Neural cell (in vitro differentiated cells): ENCODE results near the gene ZNF804B. TPM values are rescaled to one million over a fixed set of nuclear protein-coding genes. Genes with fewer than 3 reads are reported as not detected.

Experiments used
- H2AFZ ChIP-seq: fragments of 200-600, 300-800 bp; sonication (generic), shearing (Covaris generic); 2 replicates; pipeline ENCODE4 v1.6.0; 2014; ENCODE audit warnings: low read depth, mild to moderate bottlenecking, antibody characterized with exemption, low read length, moderate library complexity
- H3F3A ChIP-seq: fragments of 200-600 bp; shearing (Covaris generic); 2 replicates; pipeline ENCODE4 v1.6.1; 2016; ENCODE audit warnings: mild to moderate bottlenecking, moderate library complexity, mixed read lengths, antibody characterized with exemption, low read length; ENCODE audit not compliant: insufficient read depth, poor library complexity, severe bottlenecking
- H3K27ac ChIP-seq: fragments of 200-600, 300-800 bp; sonication (generic), shearing (Covaris generic); 2 replicates; pipeline ENCODE4 v1.5.1; 2014; ENCODE audit warnings: mild to moderate bottlenecking, low read length, moderate library complexity
- H3K27me3 ChIP-seq: fragments of 300-800, 200-600 bp; sonication (generic), shearing (Covaris generic); 2 replicates; pipeline ENCODE4 v1.6.0; 2014; ENCODE audit warnings: mild to moderate bottlenecking, low read depth, low read length, moderate library complexity; ENCODE audit not compliant: insufficient read depth
- H3K36me3 ChIP-seq: fragments of 300-800, 200-600 bp; sonication (generic), shearing (Covaris generic); 2 replicates; pipeline ENCODE4 v1.5.1; 2014; ENCODE audit warnings: mild to moderate bottlenecking, antibody characterized with exemption, low read length, moderate library complexity; ENCODE audit not compliant: insufficient read depth
- H3K4me2 ChIP-seq: fragments of 300-800, 200-600 bp; sonication (generic), shearing (Covaris generic); 2 replicates; pipeline ENCODE4 v1.6.0; 2014; ENCODE audit warnings: mild to moderate bottlenecking, low read length
- H3K4me3 ChIP-seq: fragments of 300-800, 200-600 bp; sonication (generic), shearing (Covaris generic); 2 replicates; pipeline ENCODE4 v1.5.1; 2014; ENCODE audit warnings: mild to moderate bottlenecking, low read length, moderate library complexity
- H3K79me2 ChIP-seq: fragments of 200-600 bp; shearing (Covaris generic); replicated peaks from 2 replicates; pipeline ENCODE4 v1.6.0; 2014; ENCODE audit warnings: mild to moderate bottlenecking, low read length, moderate library complexity; ENCODE audit not compliant: insufficient read depth
- H3K9ac ChIP-seq: fragments of 300-800, 200-600 bp; sonication (generic), shearing (Covaris generic); 2 replicates; pipeline ENCODE4 v1.6.1; 2016; ENCODE audit warnings: mild to moderate bottlenecking, low read length, mixed read lengths
- H3K9me2 ChIP-seq: fragments of 200-600 bp; shearing (Covaris generic); 2 replicates; pipeline ENCODE4 v1.6.1; 2016; ENCODE audit warnings: mild to moderate bottlenecking, low read length, mixed read lengths; ENCODE audit not compliant: insufficient read depth
- H3K9me3 ChIP-seq: fragments of 200-600, 300-800 bp; sonication (generic), shearing (Covaris generic); 2 replicates; pipeline ENCODE4 v1.6.1; 2016; ENCODE audit warnings: mild to moderate bottlenecking, mixed run types, low read length, moderate library complexity, mixed read lengths
- H4K20me1 ChIP-seq: fragments of 200-600 bp; shearing (Covaris generic); 2 replicates; pipeline ENCODE4 v1.6.1; 2016; ENCODE audit warnings: mild to moderate bottlenecking, mixed run types; ENCODE audit not compliant: insufficient read depth
- EP300 ChIP-seq: fragments of 450-650 bp; conservative IDR thresholded peaks from 2 replicates; pipeline ENCODE4 v1.6.1; 2014; ENCODE audit warnings: antibody characterized with exemption, mild to moderate bottlenecking, moderate library complexity; ENCODE audit not compliant: poor library complexity, severe bottlenecking
- EZH2 ChIP-seq: fragments of 200-600, 300-800 bp; shearing (Covaris generic), sonication (generic); IDR thresholded peaks from 2 replicates; pipeline ENCODE4 v1.6.1; 2014; ENCODE audit warnings: antibody characterized with exemption, low read length, borderline replicate concordance, mild to moderate bottlenecking; ENCODE audit not compliant: insufficient read depth, poor library complexity, severe bottlenecking
- MXI1 ChIP-seq: fragments of 450-650 bp; conservative IDR thresholded peaks from 2 replicates; pipeline ENCODE4 v1.6.1; 2014; ENCODE audit warnings: antibody characterized with exemption, mild to moderate bottlenecking; ENCODE audit not compliant: poor library complexity, severe bottlenecking
- POLR2AphosphoS5 ChIP-seq: IDR thresholded peaks from 2 replicates; pipeline ENCODE4 v1.6.1; 2012
- RAD21 ChIP-seq: fragments of 450-650 bp; conservative IDR thresholded peaks from 2 replicates; pipeline ENCODE4 v1.6.1; 2014; ENCODE audit warnings: antibody characterized with exemption, mild to moderate bottlenecking, moderate library complexity
- SMC3 ChIP-seq: fragments of 450-650 bp; conservative IDR thresholded peaks from 2 replicates; pipeline ENCODE4 v1.6.1; 2014; ENCODE audit warnings: antibody characterized with exemption, mild to moderate bottlenecking, moderate library complexity; ENCODE audit not compliant: poor library complexity
- TAF1 ChIP-seq: IDR thresholded peaks from 2 replicates; pipeline ENCODE4 v1.6.1; 2012; ENCODE audit warnings: low read depth
- polyA plus RNA-seq: library from polyadenylated mRNA; depleted of rRNA; stranded (reverse); fragments of >200 nt; gene quantifications from 2 replicates; pipeline ENCODE4 v1.2.3, GENCODE V29; 2014
- TF ChIP-seq, protein P1 (sequence below): IDR thresholded peaks from 2 replicates; pipeline ENCODE4 v1.6.1; 2012; ENCODE audit warnings: borderline replicate concordance
- TF ChIP-seq, protein P2 (sequence below): fragments of 450-650 bp; IDR thresholded peaks from 2 replicates; pipeline ENCODE4 v1.5.1; 2014; ENCODE audit warnings: antibody characterized with exemption, mild to moderate bottlenecking, moderate library complexity; ENCODE audit not compliant: poor library complexity, severe bottlenecking

The ZNF804B gene
- polyA plus RNA-seq, 1 donor from 2014 or later = 0.37 TPM

DNA sequence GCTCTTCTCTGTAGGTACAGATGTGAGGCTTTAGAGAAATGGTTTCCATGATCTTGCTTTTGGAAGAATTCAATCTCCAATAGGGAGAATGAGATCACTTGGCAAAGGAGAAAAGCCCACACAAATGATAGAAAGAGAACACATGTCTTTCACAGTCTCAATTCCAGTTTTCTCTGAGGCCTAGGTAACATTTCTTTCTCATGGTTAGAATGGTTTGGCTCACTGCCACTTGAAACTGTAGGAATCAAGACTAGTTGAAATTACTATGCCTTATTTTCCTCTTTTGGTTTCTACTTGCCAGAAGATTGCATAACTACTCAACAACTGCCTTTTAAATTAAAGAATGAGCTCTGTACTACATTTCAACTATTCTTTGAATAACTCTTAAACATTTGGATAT is 312.6 kb downstream of the ZNF804B start:
- H3K4me2 ChIP-seq = no peak overlapping the region
- no peaks in the 10 kb centered on the region for H3K9me3 ChIP-seq
- no peak overlapping the region for H3K4me3 ChIP-seq
- no peaks in the 10 kb centered on the region for H3K27me3 ChIP-seq
- no peaks in the 10 kb centered on the region for H3F3A ChIP-seq
- TF ChIP-seq MXI1 = no peak
- no peak for TF ChIP-seq EP300
- TF ChIP-seq EZH2 = no peak
- TF ChIP-seq TAF1 = no peak
- TF ChIP-seq, protein P1, sequence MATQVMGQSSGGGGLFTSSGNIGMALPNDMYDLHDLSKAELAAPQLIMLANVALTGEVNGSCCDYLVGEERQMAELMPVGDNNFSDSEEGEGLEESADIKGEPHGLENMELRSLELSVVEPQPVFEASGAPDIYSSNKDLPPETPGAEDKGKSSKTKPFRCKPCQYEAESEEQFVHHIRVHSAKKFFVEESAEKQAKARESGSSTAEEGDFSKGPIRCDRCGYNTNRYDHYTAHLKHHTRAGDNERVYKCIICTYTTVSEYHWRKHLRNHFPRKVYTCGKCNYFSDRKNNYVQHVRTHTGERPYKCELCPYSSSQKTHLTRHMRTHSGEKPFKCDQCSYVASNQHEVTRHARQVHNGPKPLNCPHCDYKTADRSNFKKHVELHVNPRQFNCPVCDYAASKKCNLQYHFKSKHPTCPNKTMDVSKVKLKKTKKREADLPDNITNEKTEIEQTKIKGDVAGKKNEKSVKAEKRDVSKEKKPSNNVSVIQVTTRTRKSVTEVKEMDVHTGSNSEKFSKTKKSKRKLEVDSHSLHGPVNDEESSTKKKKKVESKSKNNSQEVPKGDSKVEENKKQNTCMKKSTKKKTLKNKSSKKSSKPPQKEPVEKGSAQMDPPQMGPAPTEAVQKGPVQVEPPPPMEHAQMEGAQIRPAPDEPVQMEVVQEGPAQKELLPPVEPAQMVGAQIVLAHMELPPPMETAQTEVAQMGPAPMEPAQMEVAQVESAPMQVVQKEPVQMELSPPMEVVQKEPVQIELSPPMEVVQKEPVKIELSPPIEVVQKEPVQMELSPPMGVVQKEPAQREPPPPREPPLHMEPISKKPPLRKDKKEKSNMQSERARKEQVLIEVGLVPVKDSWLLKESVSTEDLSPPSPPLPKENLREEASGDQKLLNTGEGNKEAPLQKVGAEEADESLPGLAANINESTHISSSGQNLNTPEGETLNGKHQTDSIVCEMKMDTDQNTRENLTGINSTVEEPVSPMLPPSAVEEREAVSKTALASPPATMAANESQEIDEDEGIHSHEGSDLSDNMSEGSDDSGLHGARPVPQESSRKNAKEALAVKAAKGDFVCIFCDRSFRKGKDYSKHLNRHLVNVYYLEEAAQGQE = no peak
- TF ChIP-seq, protein P2, sequence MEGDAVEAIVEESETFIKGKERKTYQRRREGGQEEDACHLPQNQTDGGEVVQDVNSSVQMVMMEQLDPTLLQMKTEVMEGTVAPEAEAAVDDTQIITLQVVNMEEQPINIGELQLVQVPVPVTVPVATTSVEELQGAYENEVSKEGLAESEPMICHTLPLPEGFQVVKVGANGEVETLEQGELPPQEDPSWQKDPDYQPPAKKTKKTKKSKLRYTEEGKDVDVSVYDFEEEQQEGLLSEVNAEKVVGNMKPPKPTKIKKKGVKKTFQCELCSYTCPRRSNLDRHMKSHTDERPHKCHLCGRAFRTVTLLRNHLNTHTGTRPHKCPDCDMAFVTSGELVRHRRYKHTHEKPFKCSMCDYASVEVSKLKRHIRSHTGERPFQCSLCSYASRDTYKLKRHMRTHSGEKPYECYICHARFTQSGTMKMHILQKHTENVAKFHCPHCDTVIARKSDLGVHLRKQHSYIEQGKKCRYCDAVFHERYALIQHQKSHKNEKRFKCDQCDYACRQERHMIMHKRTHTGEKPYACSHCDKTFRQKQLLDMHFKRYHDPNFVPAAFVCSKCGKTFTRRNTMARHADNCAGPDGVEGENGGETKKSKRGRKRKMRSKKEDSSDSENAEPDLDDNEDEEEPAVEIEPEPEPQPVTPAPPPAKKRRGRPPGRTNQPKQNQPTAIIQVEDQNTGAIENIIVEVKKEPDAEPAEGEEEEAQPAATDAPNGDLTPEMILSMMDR = no peak
- TF ChIP-seq RAD21 = no peak
- no peak for TF ChIP-seq SMC3
- TF ChIP-seq POLR2AphosphoS5 = no peak
- no peak overlapping the region for H3K9ac ChIP-seq
- H3K36me3 ChIP-seq = no peaks in the 10 kb centered on the region
- no peaks in the 10 kb centered on the region for H3K79me2 ChIP-seq
- H2AFZ ChIP-seq = no peak overlapping the region
- no peaks in the 10 kb centered on the region for H3K9me2 ChIP-seq
- H3K27ac ChIP-seq = no peak overlapping the region
- H4K20me1 ChIP-seq = no peaks in the 10 kb centered on the region

DNA sequence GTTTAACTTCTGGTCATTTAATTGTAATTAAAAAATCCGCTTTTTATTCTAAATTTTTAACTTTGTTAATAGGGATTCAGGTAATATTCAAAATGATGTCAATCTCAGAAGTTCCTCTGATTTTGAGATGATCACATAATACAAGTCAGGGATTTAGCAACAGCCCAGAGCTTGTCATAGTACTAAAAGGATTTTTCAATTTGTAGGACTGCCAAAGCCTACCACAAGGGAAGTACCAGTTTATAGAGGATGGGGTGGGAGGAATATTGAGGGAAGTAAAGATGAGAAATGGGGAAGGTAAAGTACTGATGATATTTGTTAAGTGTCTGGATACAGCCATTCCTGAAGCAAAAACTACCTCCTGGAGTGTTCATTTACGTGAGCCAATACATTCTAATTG is 314.3 kb downstream of the ZNF804B start:
- no peaks in the 10 kb centered on the region for H3F3A ChIP-seq
- TF ChIP-seq TAF1 (no peak), EP300 (no peak), SMC3 (no peak), MXI1 (no peak), RAD21 (no peak), EZH2 (no peak), POLR2AphosphoS5 (no peak)
- TF ChIP-seq, protein P1 = no peak
- TF ChIP-seq, protein P2 = no peak
- H3K9me3 ChIP-seq = no peaks in the 10 kb centered on the region
- no peaks in the 10 kb centered on the region for H3K79me2 ChIP-seq
- no peaks in the 10 kb centered on the region for H4K20me1 ChIP-seq
- H3K9ac ChIP-seq = no peak overlapping the region
- H2AFZ ChIP-seq = no peak overlapping the region
- no peaks in the 10 kb centered on the region for H3K9me2 ChIP-seq
- H3K27me3 ChIP-seq = no peaks in the 10 kb centered on the region
- no peaks in the 10 kb centered on the region for H3K36me3 ChIP-seq
- H3K4me2 ChIP-seq = no peak overlapping the region
- H3K4me3 ChIP-seq = no peak overlapping the region
- H3K27ac ChIP-seq = no peak overlapping the region
